GM12878 (cell line): ENCODE measurements around the gene RHPN2. TPM values are rescaled to one million over a fixed set of nuclear protein-coding genes. Genes with fewer than 3 reads are reported as not detected.

Source experiments
- ATAC-seq: fragments of 200-7000 bp; cut with Tn5 transposase; 3 replicates; pipeline ENCODE4 v1.9.1; 2020; ENCODE audit warnings: mild to moderate bottlenecking, moderate library complexity
- BruUV-seq: library from RNA; stranded (reverse); fragments of 400-500 nt; replicated peaks from 2 replicates; lab custom pipeline; 2021; lab: Mats Ljungman, UMichigan
- CTCF ChIA-PET: fragments of 300-600 bp; sonication (Branson Sonifier 250); formaldehyde crosslinking; extraction: SDS; loops from one replicate; lab custom pipeline; 2021; ENCODE audit warnings: inconsistent platforms; lab: Yijun Ruan, JAX
- POLR2A ChIA-PET: fragments of 350-600 bp; formaldehyde crosslinking; extraction: SDS; loops from one replicate; lab custom pipeline; 2021; ENCODE audit warnings: inconsistent platforms; lab: Charles Lee
- RAD21 ChIA-PET: fragments of 300-600 bp; sonication (Branson Sonifier 250); formaldehyde crosslinking; loops from one replicate; lab custom pipeline; 2023; ENCODE audit warnings: antibody characterized with exemption; ENCODE audit not compliant: unreplicated experiment; lab: Charles Lee
- SMC1A ChIA-PET: fragments of 300-600 bp; sonication (Branson Sonifier 250); formaldehyde crosslinking; loops from one replicate; lab custom pipeline; 2023; ENCODE audit not compliant: unreplicated experiment, uncharacterized antibody; lab: Charles Lee
- DNase-seq: peaks from one replicate; pipeline ENCODE4 v3.0.0-alpha.2; 2011; ENCODE audit warnings: low read depth, low spot score
- FAIRE-seq: peaks from 3 replicates; lab custom pipeline; 2011; peaks lifted over from hg19 to GRCh38; lab: Jason Lieb, UNC
- H2AFZ ChIP-seq: 2 replicates; pipeline ENCODE4 v1.6.0; 2011; ENCODE audit warnings: low read depth, low read length, control low read depth; ENCODE audit not compliant: control insufficient read depth
- H3K27ac ChIP-seq: 2 replicates; pipeline ENCODE4 v1.5.1; 2011; ENCODE audit warnings: control low read depth; ENCODE audit not compliant: control insufficient read depth, insufficient read depth
- H3K27me3 ChIP-seq, 2 experiments: replicated peaks in 1 of 2; 2 replicates each; pipeline versions ENCODE4 v1.6.0 to v1.6.1; 2011; ENCODE audit warnings: low read length in 1 of 2; ENCODE audit not compliant: control insufficient read depth in 2 of 2, insufficient read depth in 2 of 2
- H3K36me3 ChIP-seq, 2 experiments: 2 replicates each; pipeline ENCODE4 v1.5.1; 2011; ENCODE audit warnings: low read length in 1 of 2; ENCODE audit not compliant: control insufficient read depth in 2 of 2, insufficient read depth in 2 of 2
- H3K4me1 ChIP-seq: 2 replicates; pipeline ENCODE4 v1.6.1; 2011; ENCODE audit warnings: mild to moderate bottlenecking, low read length, moderate library complexity, mixed read lengths; ENCODE audit not compliant: control insufficient read depth, insufficient read depth
- H3K4me2 ChIP-seq: 2 replicates; pipeline ENCODE4 v1.6.0; 2011; ENCODE audit warnings: control low read depth; ENCODE audit not compliant: control insufficient read depth, insufficient read depth
- H3K4me3 ChIP-seq: fragments of 200-600 bp; sonication (generic); 2 replicates; pipeline ENCODE4 v1.5.1; 2016
- H3K79me2 ChIP-seq: 2 replicates; pipeline ENCODE4 v1.6.0; 2011; ENCODE audit warnings: low read length; ENCODE audit not compliant: control insufficient read depth, insufficient read depth
- H3K9ac ChIP-seq: 2 replicates; pipeline ENCODE4 v1.8.0; 2011; ENCODE audit warnings: low read length, control low read depth, mixed read lengths; ENCODE audit not compliant: control insufficient read depth, insufficient read depth
- H3K9me3 ChIP-seq: replicated peaks from 3 replicates; pipeline ENCODE4 v1.5.1; 2011; ENCODE audit warnings: mild to moderate bottlenecking, low read length; ENCODE audit not compliant: control insufficient read depth, insufficient read depth
- H4K20me1 ChIP-seq: 2 replicates; pipeline ENCODE4 v1.6.0; 2011; ENCODE audit not compliant: control insufficient read depth, insufficient read depth
- BRCA1 ChIP-seq: IDR thresholded peaks from 2 replicates; pipeline ENCODE4 v1.6.1; 2011; ENCODE audit warnings: low read depth, low read length, improper control_type of control experiment
- CHD1 ChIP-seq: IDR thresholded peaks from 2 replicates; pipeline ENCODE4 v1.6.1; 2012; ENCODE audit warnings: low read depth, low read length, improper control_type of control experiment
- CHD2 ChIP-seq: IDR thresholded peaks from 2 replicates; pipeline ENCODE4 v1.6.1; 2011; ENCODE audit warnings: low read depth, low read length, improper control_type of control experiment, borderline replicate concordance
- CHD4 ChIP-seq: fragments of 200-600 bp; sonication (generic); IDR thresholded peaks from 2 replicates; pipeline ENCODE4 v1.6.1; 2016; ENCODE audit warnings: mild to moderate bottlenecking
- EP300 ChIP-seq, 2 experiments: fragments of 150-350 bp in 1 of 2; IDR thresholded peaks; 2 replicates each; pipeline ENCODE4 v1.6.1; 2011 to 2012; ENCODE audit warnings: low read depth in 2 of 2, low read length in 2 of 2, borderline replicate concordance in 1 of 2, improper control_type of control experiment in 1 of 2, inconsistent platforms in 1 of 2; ENCODE audit not compliant: control insufficient read depth in 1 of 2
- MLLT1 ChIP-seq: fragments of 450-650 bp; IDR thresholded peaks from 2 replicates; pipeline ENCODE4 v1.6.1; 2016; ENCODE audit warnings: mild to moderate bottlenecking
- MXI1 ChIP-seq: fragments of 150-350 bp; IDR thresholded peaks from 2 replicates; pipeline ENCODE4 v1.6.1; 2011; ENCODE audit warnings: low read depth, mild to moderate bottlenecking, inconsistent platforms, low read length, improper control_type of control experiment
- MYC ChIP-seq: IDR thresholded peaks from 2 replicates; pipeline ENCODE4 v1.6.1; 2011; ENCODE audit warnings: mild to moderate bottlenecking, low read length, moderate library complexity, inconsistent platforms; ENCODE audit not compliant: insufficient read depth, insufficient replicate concordance, insufficient read length, severe bottlenecking
- NR2C2 ChIP-seq: IDR thresholded peaks from 2 replicates; pipeline ENCODE4 v1.6.1; 2011; ENCODE audit warnings: borderline replicate concordance, low read depth; ENCODE audit not compliant: control insufficient read depth, insufficient read length
- SRF ChIP-seq, 2 experiments: IDR thresholded peaks; 2 replicates each; pipeline ENCODE4 v1.6.1; 2011; ENCODE audit warnings: low read depth in 2 of 2, low read length in 2 of 2, mild to moderate bottlenecking in 1 of 2, moderate library complexity in 1 of 2
- STAT1 ChIP-seq: fragments of 450-650 bp; conservative IDR thresholded peaks from 2 replicates; pipeline ENCODE4 v1.6.1; 2014; ENCODE audit warnings: antibody characterized with exemption, mild to moderate bottlenecking
- TCF12 ChIP-seq: IDR thresholded peaks from 2 replicates; pipeline ENCODE4 v1.6.1; 2011; ENCODE audit warnings: low read depth, mild to moderate bottlenecking, low read length
- WGBS: methylation state at CpG from one replicate; pipeline ENCODE4 v1.1.6; 2016; ENCODE audit warnings: low lambda C conversion rate; ENCODE audit not compliant: insufficient replicate concordance, insufficient coverage; ENCODE audit errors: missing lambda C conversion rate; 5-methylcytosine and 5-hydroxymethylcytosine counted together
- in situ Hi-C: fragments of 300-500 bp; cut with MboI; formaldehyde crosslinking; loops from 9 replicates; pipeline ENCODE4 v1.14.3; 2018; ENCODE audit warnings: mixed read lengths
- intact Hi-C: fragments of 100-400 bp; cut with micrococcal nuclease; formaldehyde crosslinking; loops from one replicate; pipeline ENCODE4 v1.14.2; 2022; ENCODE audit not compliant: unreplicated experiment
- polyA plus RNA-seq, 11 experiments: library from polyadenylated mRNA; depleted of rRNA in 4 of 11; unstranded in 6 of 11; stranded (reverse) in 5 of 11; fragments of >200 nt; fragmentation: Nextera tagmentation in 4 of 11; fragmentation: Illumina TruSeq in 1 of 11; extraction: Ambion mirVana in 4 of 11; extraction: Trizol in 1 of 11; gene quantifications; 1 replicate in 1 of 11; 2 replicates in 10 of 11; pipeline versions ENCODE4 v1.2.1 to v1.2.3, GENCODE V29; 2011 to 2016; ENCODE audit warnings: inconsistent platforms in 2 of 11, missing spikeins in 2 of 11, low read depth in 1 of 11
- total RNA-seq, 4 experiments: library from RNA; depleted of rRNA in 3 of 4; stranded (reverse); fragments of >200 nt in 3 of 4; fragmentation: Illumina TruSeq in 1 of 4; extraction: Trizol in 1 of 4; gene quantifications; 2 replicates each; pipeline versions ENCODE4 v1.2.1 to v1.2.3, GENCODE V29; 2013 to 2021

Gene RHPN2
- total and polyA plus RNA-seq, 10 of the 15 experiments (the other 5 are each of a cell fraction or from before 2014, with no cell fraction given): 0.71 to 7.4 (median 3.7) TPM

- H2AFZ ChIP-seq: no peak overlapping the region
- no peak overlapping the region for H3K27ac ChIP-seq
- BruUV-seq: no TSS peak
- H3K4me3 ChIP-seq: no peak overlapping the region
- ChIA-PET CTCF (no interaction called here), SMC1A (no interaction called here), POLR2A (interaction anchor here (0.7 kb wide), 1 partner anchor 10 kb away, joined by 5 read pairs; no protein-coding TSS in a partner anchor), RAD21 (no interaction called here)
- no peaks in the 10 kb centered on the region for H3K4me1 ChIP-seq
- H3K79me2 ChIP-seq: no peaks in the 10 kb centered on the region
- H3K36me3 ChIP-seq: peaks cover 9 to 29% of the 10 kb centered on the region in 2 experiments
- TF ChIP-seq CHD1 (no peak), SRF (IDR thresholded peaks at IDR 0.05; ENCODE audit: low read depth in 2 of 2, low read length in 2 of 2) (no peak), MXI1 (no peak), EP300 (IDR thresholded peaks at IDR 0.05; ENCODE audit: borderline replicate concordance in 1 of 2, control insufficient read depth in 1 of 2, low read depth in 2 of 2, low read length in 2 of 2) (no peak), STAT1 (no peak), CHD4 (no peak), MLLT1 (no peak), TCF12 (no peak), NR2C2 (no peak), MYC (no peak), BRCA1 (no peak), CHD2 (no peak)
- in situ Hi-C loops: no loop called here
- FAIRE-seq (no peak), DNase-seq (no peak), ATAC-seq (no peak)
- no peaks in the 10 kb centered on the region for H4K20me1 ChIP-seq
- no peaks in the 10 kb centered on the region for H3K9me3 ChIP-seq
- intact Hi-C loops: no loop called here
- WGBS: 93% methylated on average over 10 of the region's 10 CpGs
- no peak overlapping the region for H3K4me2 ChIP-seq
- H3K27me3 ChIP-seq: no peaks in the 10 kb centered on the region
- no peak overlapping the region for H3K9ac ChIP-seq
Measured at GRCh38 chr19:33100894-33101644, 36.4 kb upstream of the RHPN2 start.
